K562 treated with DMSO at 1 percent for 12 hours (cell line): ENCODE data around the gene DIP2A. TPM values are rescaled to one million over a fixed set of nuclear protein-coding genes. Genes with fewer than 3 reads are reported as not detected.

Experiments
- total RNA-seq: library from RNA; unstranded; fragments of 300-600 nt; gene quantifications from 2 replicates; pipeline ENCODE4 v1.2.3, GENCODE V29; 2022; ENCODE audit not compliant: insufficient read depth

The DIP2A gene, protein sequence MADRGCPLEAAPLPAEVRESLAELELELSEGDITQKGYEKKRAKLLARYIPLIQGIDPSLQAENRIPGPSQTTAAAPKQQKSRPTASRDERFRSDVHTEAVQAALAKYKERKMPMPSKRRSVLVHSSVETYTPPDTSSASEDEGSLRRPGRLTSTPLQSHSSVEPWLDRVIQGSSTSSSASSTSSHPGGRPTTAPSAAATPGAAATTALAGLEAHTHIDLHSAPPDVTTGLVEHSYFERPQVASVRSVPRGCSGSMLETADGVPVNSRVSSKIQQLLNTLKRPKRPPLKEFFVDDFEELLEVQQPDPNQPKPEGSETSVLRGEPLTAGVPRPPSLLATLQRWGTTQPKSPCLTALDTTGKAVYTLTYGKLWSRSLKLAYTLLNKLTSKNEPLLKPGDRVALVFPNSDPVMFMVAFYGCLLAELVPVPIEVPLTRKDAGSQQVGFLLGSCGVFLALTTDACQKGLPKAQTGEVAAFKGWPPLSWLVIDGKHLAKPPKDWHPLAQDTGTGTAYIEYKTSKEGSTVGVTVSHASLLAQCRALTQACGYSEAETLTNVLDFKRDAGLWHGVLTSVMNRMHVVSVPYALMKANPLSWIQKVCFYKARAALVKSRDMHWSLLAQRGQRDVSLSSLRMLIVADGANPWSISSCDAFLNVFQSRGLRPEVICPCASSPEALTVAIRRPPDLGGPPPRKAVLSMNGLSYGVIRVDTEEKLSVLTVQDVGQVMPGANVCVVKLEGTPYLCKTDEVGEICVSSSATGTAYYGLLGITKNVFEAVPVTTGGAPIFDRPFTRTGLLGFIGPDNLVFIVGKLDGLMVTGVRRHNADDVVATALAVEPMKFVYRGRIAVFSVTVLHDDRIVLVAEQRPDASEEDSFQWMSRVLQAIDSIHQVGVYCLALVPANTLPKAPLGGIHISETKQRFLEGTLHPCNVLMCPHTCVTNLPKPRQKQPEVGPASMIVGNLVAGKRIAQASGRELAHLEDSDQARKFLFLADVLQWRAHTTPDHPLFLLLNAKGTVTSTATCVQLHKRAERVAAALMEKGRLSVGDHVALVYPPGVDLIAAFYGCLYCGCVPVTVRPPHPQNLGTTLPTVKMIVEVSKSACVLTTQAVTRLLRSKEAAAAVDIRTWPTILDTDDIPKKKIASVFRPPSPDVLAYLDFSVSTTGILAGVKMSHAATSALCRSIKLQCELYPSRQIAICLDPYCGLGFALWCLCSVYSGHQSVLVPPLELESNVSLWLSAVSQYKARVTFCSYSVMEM (N-terminal part only)
- total RNA-seq, result 10.3 and 35.2 TPM in 2 replicates

DNA sequence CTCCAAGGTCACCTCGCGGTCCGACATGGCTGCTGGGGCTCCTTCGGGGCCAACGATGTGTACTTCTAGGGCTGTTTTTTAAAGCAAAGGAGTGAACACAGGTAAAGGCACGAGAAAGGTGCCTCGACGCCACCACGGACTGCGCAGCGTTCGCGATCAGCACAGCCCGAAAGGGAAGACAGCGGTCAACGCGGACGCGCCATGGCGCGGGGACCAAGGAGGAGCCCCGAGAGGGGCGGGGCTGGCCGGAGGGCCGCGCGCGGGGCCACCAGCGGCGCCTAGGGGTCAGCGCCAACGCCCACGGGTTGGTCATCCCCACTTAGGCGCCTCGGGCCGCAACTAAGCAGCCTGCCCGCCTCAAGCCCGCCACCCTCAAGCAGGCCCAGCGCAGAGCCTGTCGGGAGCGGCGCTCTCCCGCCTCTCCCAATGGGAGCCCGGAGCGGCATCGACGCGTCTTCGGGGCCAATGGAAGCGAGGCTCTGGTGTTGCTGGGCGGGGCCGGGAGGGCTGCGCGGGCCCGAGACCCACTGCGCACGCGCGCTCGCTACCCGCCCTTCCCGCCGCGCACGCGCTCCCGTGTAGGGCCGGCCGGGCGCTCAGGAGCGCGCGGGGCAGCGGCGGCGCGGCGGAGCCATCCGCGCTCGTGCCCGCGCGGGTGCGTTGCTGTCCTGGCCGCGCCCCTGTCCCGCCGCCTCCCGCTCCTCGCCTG, at the start of gene DIP2A:
Gene DIP2A (plus strand): TSS at position 577 of the 709 bp plus-strand sequence. CDS start 241 bp downstream, outside the sequence.

DNA sequence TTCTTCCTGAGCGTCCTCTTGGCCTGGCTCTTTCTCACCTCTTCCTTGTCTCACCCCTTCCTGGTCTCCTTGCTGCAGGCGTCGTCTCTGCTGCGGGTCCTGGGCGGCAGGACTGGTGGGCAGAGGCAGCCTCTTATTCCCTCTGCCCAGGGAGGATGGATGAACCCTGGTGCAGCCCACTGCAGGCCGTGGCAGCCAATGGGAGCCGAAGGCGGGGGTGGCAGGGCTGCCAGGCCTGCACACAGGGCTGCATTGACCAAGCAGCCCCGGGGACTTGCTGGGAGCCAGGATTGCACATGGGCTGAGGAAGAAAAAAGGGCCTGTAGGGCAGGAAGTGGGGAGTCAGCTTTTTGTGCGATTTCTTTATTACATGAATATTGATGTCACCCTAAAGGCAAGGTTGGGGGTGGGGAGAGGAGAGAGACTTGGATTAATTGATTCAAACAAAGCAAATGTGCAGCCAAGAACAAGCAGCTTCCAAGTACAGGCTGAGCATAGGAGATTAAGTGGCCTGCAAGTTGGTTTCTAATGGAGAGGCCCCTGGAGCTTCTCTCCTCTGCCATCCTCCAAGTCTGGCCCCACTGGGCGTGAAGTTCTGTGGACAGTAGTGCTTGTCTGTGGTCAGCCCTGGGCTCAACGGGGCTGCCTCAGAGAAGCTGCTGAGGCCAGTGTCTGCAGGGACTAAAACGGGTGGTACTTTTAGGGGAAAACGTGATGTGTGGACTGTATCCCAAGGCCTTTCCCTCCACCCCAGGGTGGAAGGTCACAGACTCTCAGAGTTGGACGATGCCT, 146.5 kb downstream of the DIP2A start, which contains the start of gene S100B:
Gene S100B (minus strand): TSS at position 108 of the 792 bp plus-strand sequence. CDS start 2,667 bp downstream, outside the sequence.

Other genes starting within 250 kb of the DIP2A start
- 24.0 and 37.8 TPM in 2 replicates for gene LSS, start 230.1 kb upstream of the DIP2A start, total RNA-seq
- 51.3 and 154 TPM in 2 replicates for gene MCM3AP, start 173.3 kb upstream of the DIP2A start, total RNA-seq
- 28.1 and 38.9 TPM in 2 replicates for gene YBEY, start 172.5 kb upstream of the DIP2A start, total RNA-seq
- 15.2 and 30.9 TPM in 2 replicates for gene C21orf58, start 135.0 kb upstream of the DIP2A start, total RNA-seq
- 22.2 and 50.2 TPM in 2 replicates for gene PCNT, start 134.7 kb upstream of the DIP2A start, total RNA-seq
- gene S100B, start 146.2 kb downstream of the DIP2A start, total RNA-seq, result not detected in 2 replicates
- 86.8 and 117 TPM in 2 replicates for gene PRMT2, start 176.8 kb downstream of the DIP2A start, total RNA-seq